Smooth muscle cell (in vitro differentiated cells): Measurements from ENCODE around the gene TP73. TPM values are rescaled to one million over a fixed set of nuclear protein-coding genes. Genes with fewer than 3 reads are reported as not detected.

Experiments used
- DNase-seq: peaks from one replicate; lab custom pipeline; 2025; ENCODE audit not compliant: unreplicated experiment; lab: John Stamatoyannopoulos, UW
- H2AFZ ChIP-seq: fragments of 200-600 bp; sonication (generic); 2 replicates; pipeline ENCODE4 v1.6.0; 2016; ENCODE audit warnings: antibody characterized with exemption, low read depth, mild to moderate bottlenecking
- H3F3A ChIP-seq: fragments of 200-600 bp; sonication (generic); 2 replicates; pipeline ENCODE4 v1.6.0; 2017; ENCODE audit warnings: antibody characterized with exemption, low read depth
- H3K27ac ChIP-seq: fragments of 200-600 bp; sonication (generic); 2 replicates; pipeline ENCODE4 v1.5.1; 2016; ENCODE audit warnings: low read depth, mild to moderate bottlenecking
- H3K27me3 ChIP-seq: fragments of 200-600 bp; sonication (generic); 2 replicates; pipeline ENCODE4 v1.6.1; 2016; ENCODE audit warnings: low read depth, mild to moderate bottlenecking
- H3K36me3 ChIP-seq: fragments of 200-600 bp; sonication (generic); 2 replicates; pipeline ENCODE4 v1.5.1; 2016; ENCODE audit warnings: low read depth
- H3K4me1 ChIP-seq: fragments of 200-600 bp; sonication (generic); 2 replicates; pipeline ENCODE4 v1.5.1; 2016; ENCODE audit warnings: low read depth
- H3K4me2 ChIP-seq: fragments of 200-600 bp; sonication (generic); 2 replicates; pipeline ENCODE4 v1.6.0; 2016; ENCODE audit warnings: mild to moderate bottlenecking
- H3K4me3 ChIP-seq: fragments of 200-600 bp; sonication (generic); 2 replicates; pipeline ENCODE4 v1.5.1; 2016; ENCODE audit warnings: mild to moderate bottlenecking
- H3K79me2 ChIP-seq: fragments of 200-600 bp; sonication (generic); 2 replicates; pipeline ENCODE4 v1.6.0; 2016; ENCODE audit warnings: low read depth, mild to moderate bottlenecking
- H3K9ac ChIP-seq: fragments of 200-600 bp; sonication (generic); 2 replicates; pipeline ENCODE4 v1.6.0; 2016; ENCODE audit warnings: low read depth
- H3K9me3 ChIP-seq: fragments of 200-600 bp; sonication (generic); replicated peaks from 2 replicates; pipeline ENCODE4 v1.5.1; 2016; ENCODE audit warnings: low read depth
- H4K20me1 ChIP-seq: fragments of 200-600 bp; sonication (generic); 2 replicates; pipeline ENCODE4 v1.6.0; 2016; ENCODE audit warnings: low read depth
- CTCF ChIP-seq: fragments of 200-600 bp; sonication (generic); IDR thresholded peaks from 2 replicates; pipeline ENCODE4 v1.5.1; 2017; ENCODE audit warnings: borderline replicate concordance, mild to moderate bottlenecking, antibody characterized with exemption; ENCODE audit not compliant: insufficient read depth, poor library complexity, severe bottlenecking
- WGBS: methylation state at CpG from one replicate; pipeline ENCODE4 v1.1.7; 2016; ENCODE audit warnings: low lambda C conversion rate; 5-methylcytosine and 5-hydroxymethylcytosine counted together
- polyA plus RNA-seq: library from polyadenylated mRNA; unstranded; fragments of >200 nt; fragmentation: Nextera tagmentation; extraction: Ambion mirVana; gene quantifications from 2 replicates; pipeline ENCODE4 v1.2.1, GENCODE V29; 2016
- total RNA-seq: library from RNA; depleted of rRNA; stranded (reverse); fragments of >200 nt; gene quantifications from 2 replicates; pipeline ENCODE4 v1.2.3, GENCODE V29; 2014

The TP73 gene
- total and polyA plus RNA-seq, 2 experiments from 2014 or later, result 0.22 TPM; not detected in 1

GRCh38 chr1:3612123-3612522, 40.2 kb upstream of the TP73 start:
- Histone ChIP-seq H3K9me3 (no peaks in the 10 kb centered on the region), H2AFZ (no peak overlapping the region), H3K4me2 (peak overlapping the region; percentile 91), H3K79me2 (no peaks in the 10 kb centered on the region), H3K4me3 (no peak overlapping the region), H3K4me1 (peaks cover 23% of the 10 kb centered on the region), H3K27ac (no peak overlapping the region), H3K36me3 (no peaks in the 10 kb centered on the region), H3F3A (peaks cover 5% of the 10 kb centered on the region), H3K27me3 (peaks cover 17% of the 10 kb centered on the region), H3K9ac (no peak overlapping the region), H4K20me1 (no peaks in the 10 kb centered on the region)
- no peak for TF ChIP-seq CTCF
- WGBS, result 77% methylated on average over 7 of the region's 7 CpGs
- DNase-seq, result no peak

- Histone ChIP-seq H3K4me3 (no peak overlapping the region), H3F3A (peaks cover 5% of the 10 kb centered on the region), H3K4me1 (peaks cover 20% of the 10 kb centered on the region), H3K79me2 (no peaks in the 10 kb centered on the region), H3K9ac (no peak overlapping the region), H3K4me2 (no peak overlapping the region), H3K9me3 (no peaks in the 10 kb centered on the region), H4K20me1 (no peaks in the 10 kb centered on the region), H3K27ac (no peak overlapping the region), H2AFZ (no peak overlapping the region), H3K27me3 (peaks cover 16% of the 10 kb centered on the region), H3K36me3 (no peaks in the 10 kb centered on the region)
- TF ChIP-seq CTCF, result peak; percentile 54
- 59% methylated on average over 20 of the region's 20 CpGs for WGBS
- DNase-seq, result no peak
These were observed 37.3 kb upstream of the TP73 start for GRCh38 chr1:3614755-3615742.

GRCh38 chr1:3616861-3617260, 35.5 kb upstream of the TP73 start:
- peaks cover 3% of the 10 kb centered on the region for H3K27me3 ChIP-seq
- H3K79me2 ChIP-seq, result no peaks in the 10 kb centered on the region
- no peak for TF ChIP-seq CTCF
- H3K9ac ChIP-seq, result no peak overlapping the region
- peaks cover 5% of the 10 kb centered on the region for H3F3A ChIP-seq
- no peak overlapping the region for H3K4me3 ChIP-seq
- no peaks in the 10 kb centered on the region for H4K20me1 ChIP-seq
- no peaks in the 10 kb centered on the region for H3K36me3 ChIP-seq
- H3K4me2 ChIP-seq, result no peak overlapping the region
- no peak overlapping the region for H2AFZ ChIP-seq
- no peak for DNase-seq
- WGBS, result 85% methylated on average over 5 of the region's 9 CpGs
- H3K4me1 ChIP-seq, result peaks cover 10% of the 10 kb centered on the region
- H3K27ac ChIP-seq, result no peak overlapping the region
- no peaks in the 10 kb centered on the region for H3K9me3 ChIP-seq
